Stimulated activated CD8-positive, alpha-beta memory T cell treated with anti-CD3 and anti-CD28 coated beads, Interleukin-4, amount 100 ng/mL, for 48 hours (primary cell): Measurements from ENCODE around the gene PAM16.

ENCODE experiments used
- DNase-seq: peaks from one replicate; pipeline ENCODE4 v3.0.0-alpha.2; 2020

The PAM16 gene

DNA sequence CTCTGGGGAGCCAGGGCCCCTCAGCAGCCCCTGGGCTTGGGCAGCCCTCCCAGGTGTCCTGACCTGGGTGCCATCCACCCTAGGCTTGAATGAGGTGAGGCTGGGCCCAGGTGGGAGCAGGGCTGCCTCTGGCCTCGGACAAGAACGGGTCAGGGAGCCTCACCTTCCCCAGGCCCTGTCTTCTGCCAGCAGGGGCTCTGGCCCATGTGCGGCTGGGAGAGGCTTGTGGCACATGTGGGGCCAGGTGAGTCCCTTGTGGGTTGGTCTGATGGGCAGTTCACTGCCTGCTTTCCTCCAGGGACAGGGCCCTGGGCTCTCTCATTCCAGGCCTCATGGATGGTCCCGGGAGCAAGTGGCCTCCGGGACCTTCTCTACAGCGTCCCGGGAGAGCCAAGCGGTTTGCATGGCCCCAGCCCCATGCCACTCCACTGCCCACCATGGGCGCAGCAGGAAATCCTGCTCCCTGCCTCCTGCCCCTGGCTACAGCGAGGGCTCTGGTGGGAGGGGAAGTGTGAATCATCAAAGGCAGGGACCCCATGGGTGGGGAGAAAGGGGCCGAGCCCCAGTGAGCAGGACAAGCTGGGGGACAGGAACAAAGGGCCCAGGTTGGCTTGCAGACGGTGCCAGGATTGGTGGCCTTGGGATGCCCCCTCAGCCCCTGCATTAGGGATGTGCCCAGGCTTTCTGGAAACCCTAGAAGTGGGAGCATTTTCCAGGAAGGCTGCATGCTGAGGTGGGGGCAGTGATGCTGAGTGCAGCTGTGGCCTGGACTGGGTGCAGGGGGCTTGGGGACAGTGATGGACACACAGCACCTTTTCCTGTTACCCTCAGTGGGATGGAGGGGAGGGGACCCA is 32.7 kb upstream of the PAM16 start:
- DNase-seq: no peak

DNA sequence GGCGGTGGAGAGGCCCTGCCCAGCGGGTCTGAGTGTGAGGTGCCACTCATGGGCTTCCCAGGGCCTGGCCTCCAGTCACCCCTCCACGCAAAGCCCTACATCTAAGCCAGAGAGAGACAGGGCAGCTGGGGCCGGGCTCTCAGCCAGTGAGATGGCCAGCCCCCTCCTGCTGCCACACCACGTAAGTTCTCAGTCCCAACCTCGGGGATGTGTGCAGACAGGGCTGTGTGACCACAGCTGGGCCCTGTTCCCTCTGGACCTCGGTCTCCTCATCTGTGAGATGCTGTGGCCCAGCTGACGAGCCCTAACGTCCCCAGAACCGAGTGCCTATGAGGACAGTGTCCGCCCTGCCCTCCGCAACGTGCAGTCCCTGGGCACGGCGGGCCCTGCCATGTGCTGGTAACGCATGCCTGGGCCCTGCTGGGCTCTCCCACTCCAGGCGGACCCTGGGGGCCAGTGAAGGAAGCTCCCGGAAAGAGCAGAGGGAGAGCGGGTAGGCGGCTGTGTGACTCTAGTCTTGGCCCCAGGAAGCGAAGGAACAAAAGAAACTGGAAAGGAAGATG is 31.8 kb upstream of the PAM16 start:
- no peak for DNase-seq

DNA sequence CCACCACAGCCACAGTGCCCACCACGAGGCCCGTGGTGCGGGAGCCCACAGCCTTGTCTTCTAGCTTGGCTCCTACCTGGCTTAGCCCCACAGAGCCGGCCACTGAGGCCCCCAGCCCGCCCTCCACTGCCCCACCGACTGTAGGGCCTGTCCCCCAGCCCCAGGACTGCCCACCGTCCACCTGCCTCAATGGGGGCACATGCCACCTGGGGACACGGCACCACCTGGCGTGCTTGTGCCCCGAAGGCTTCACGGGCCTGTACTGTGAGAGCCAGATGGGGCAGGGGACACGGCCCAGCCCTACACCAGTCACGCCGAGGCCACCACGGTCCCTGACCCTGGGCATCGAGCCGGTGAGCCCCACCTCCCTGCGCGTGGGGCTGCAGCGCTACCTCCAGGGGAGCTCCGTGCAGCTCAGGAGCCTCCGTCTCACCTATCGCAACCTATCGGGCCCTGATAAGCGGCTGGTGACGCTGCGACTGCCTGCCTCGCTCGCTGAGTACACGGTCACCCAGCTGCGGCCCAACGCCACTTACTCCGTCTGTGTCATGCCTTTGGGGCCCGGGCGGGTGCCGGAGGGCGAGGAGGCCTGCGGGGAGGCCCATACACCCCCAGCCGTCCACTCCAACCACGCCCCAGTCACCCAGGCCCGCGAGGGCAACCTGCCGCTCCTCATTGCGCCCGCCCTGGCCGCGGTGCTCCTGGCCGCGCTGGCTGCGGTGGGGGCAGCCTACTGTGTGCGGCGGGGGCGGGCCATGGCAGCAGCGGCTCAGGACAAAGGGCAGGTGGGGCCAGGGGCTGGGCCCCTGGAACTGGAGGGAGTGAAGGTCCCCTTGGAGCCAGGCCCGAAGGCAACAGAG is 31.0 kb upstream of the PAM16 start:
- DNase-seq: no peak

DNA sequence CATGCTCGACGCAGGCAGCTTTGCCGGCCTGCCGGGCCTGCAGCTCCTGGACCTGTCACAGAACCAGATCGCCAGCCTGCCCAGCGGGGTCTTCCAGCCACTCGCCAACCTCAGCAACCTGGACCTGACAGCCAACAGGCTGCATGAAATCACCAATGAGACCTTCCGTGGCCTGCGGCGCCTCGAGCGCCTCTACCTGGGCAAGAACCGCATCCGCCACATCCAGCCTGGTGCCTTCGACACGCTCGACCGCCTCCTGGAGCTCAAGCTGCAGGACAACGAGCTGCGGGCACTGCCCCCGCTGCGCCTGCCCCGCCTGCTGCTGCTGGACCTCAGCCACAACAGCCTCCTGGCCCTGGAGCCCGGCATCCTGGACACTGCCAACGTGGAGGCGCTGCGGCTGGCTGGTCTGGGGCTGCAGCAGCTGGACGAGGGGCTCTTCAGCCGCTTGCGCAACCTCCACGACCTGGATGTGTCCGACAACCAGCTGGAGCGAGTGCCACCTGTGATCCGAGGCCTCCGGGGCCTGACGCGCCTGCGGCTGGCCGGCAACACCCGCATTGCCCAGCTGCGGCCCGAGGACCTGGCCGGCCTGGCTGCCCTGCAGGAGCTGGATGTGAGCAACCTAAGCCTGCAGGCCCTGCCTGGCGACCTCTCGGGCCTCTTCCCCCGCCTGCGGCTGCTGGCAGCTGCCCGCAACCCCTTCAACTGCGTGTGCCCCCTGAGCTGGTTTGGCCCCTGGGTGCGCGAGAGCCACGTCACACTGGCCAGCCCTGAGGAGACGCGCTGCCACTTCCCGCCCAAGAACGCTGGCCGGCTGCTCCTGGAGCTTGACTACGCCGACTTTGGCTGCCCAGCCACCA is 30.2 kb upstream of the PAM16 start:
- no peak for DNase-seq

DNA sequence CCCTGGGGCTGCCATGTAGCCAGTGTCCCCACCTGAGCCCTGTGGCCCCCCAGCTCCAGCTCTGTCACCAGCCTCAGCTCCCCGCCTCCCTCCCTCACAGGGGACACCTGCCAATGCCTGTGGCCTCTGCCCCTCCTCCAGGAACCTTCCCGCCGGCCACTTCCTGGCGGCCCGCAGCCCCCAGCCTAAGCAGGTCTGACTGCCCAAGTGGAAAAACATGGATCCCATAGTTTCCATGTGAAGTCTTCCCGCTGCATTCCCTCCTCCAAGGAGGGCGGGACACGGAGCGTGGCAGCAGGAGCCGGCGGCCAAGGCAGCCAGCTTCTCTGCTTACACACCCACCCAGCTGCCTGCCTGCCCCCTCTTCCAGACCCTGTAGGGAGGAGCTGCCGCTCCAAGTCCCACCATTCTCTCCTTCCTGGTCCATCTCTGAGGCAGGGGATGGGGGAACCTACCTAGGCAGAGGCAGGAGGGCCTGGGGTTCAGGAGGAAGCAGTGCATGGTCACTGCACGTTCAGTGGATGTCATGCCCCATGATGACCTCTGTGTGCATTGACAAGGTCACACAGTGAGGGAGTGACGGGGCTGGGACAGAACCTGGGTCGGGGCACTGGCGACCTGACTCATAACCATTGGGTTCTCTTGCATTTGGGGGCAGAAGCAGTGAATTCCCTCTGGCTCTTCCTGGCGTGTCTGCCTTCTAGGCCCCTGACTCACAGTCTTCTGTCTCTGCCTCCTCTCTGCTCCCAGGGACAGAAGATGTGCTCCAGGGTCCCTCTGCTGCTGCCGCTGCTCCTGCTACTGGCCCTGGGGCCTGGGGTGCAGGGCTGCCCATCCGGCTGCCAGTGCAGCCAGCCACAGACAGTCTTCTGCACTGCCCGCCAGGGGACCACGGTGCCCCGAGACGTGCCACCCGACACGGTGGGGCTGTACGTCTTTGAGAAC is 29.3 kb upstream of the PAM16 start:
- no peak for DNase-seq

DNA sequence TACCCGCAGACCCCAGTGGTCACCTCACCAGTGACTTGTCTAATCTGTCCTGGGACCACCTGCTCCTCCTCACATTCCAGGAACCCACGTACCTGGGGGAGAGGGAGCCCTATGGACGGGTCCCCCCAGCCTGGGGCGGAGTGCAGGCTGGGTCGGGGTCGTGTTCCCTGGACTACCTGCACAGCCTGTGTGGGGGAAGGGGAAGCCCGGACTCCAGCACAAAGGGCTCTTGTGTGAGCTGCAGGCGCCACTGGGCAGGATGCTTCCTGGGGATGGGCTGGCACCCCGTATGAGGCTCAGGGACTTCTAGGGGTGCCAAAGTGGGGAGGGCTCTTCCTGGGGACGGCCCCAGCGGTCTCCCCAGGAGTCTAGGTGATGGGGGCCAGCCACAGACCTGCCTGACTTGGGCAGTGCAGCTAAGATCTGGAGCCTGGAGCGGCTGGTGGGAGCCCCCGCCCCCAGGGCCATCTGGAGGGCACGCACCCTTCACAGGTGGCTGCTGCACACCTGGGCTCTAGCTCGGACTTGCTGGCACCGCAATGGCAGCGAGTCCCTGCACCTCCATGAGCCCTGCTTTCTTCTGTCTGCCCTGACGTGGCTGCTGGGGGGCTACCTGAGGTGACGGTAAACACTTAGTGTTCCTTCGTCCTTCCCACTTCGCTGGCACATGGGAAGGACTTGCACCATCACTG is 28.0 kb upstream of the PAM16 start:
- DNase-seq: no peak

DNA sequence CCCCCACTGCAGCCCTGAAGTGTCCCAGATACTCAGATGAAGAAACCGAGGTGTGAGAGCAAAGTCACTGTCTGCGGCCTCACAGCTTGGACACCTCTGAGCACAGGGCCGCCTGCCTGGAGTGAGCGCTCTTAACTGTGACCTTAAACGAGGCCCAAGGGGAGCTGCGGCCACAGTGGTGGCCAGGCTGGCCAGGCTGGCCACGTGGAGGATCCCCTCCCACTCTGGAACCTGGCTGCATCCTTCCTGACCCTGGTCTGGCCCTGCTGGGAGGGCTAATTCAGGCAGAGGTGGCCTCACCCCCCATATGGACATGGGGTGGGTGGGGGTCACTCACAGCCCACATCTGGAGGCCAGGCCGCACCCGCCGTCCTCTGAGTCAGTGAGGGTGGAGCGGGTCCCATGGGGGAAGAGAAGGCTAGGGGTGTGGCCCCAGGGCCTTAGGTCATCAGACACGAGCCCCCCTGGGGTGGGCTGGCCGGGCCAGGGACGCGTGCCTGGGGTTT is 27.1 kb upstream of the PAM16 start:
- no peak for DNase-seq

DNA sequence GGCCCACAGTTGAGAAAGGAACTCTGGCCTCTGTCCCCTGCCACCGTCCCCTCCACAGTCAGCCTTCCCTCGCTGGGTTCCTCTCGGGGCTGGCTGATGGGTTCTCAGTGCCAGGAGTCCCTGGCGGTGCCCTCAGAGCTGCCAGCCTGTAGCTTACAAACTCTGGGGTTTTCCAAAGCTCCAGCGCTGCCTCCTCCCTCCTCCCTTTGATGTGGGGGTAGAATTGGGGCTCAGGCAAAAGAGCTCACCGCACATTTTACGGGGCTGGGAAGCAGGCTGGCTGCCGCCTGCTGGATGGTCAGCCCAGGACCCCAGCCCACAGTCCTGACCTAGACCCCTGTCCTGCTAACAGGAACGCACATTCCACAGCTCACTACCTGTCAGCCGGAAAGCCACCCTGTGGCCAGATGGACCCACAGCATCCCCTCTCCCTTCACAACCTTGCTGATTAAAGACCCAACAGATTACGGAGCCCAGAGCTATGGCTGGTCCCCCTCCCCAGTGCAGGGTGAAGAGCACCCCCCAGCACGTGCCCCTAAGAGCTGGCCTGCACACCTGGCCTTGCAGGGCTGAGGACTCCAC is 26.5 kb upstream of the PAM16 start:
- no peak for DNase-seq

DNA sequence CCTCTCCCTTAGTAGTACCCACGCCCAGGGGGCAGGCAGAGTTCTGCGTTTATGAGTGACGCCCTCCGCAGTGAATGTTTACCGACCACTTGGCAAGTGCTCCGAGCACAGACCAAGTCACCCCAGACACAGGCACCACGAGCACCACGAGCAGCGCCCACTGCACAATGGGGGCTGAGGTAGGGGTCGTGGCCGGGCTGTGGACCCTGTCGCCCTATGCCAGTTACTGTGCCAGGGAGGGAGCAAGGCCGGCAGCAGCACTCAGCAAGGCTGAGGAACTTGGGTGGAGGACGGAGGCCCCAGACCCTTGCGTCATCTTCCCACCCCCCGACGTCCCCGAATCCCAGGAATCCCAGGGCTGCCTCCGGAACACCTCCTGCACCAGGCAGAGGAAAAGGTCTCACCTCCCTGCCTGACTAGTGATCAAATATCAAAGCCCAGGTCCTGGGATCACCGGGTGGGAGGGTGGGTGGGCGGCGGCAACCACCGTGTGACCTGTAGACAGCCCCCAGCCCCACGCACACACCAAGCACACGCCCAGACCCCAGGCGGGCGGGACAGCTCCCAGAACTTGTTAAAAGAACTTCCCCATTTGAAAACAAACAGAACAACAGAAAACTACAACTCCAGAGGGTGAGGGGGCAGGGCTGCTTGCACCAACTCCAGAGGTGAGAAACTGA is 25.9 kb upstream of the PAM16 start:
- no peak for DNase-seq

DNA sequence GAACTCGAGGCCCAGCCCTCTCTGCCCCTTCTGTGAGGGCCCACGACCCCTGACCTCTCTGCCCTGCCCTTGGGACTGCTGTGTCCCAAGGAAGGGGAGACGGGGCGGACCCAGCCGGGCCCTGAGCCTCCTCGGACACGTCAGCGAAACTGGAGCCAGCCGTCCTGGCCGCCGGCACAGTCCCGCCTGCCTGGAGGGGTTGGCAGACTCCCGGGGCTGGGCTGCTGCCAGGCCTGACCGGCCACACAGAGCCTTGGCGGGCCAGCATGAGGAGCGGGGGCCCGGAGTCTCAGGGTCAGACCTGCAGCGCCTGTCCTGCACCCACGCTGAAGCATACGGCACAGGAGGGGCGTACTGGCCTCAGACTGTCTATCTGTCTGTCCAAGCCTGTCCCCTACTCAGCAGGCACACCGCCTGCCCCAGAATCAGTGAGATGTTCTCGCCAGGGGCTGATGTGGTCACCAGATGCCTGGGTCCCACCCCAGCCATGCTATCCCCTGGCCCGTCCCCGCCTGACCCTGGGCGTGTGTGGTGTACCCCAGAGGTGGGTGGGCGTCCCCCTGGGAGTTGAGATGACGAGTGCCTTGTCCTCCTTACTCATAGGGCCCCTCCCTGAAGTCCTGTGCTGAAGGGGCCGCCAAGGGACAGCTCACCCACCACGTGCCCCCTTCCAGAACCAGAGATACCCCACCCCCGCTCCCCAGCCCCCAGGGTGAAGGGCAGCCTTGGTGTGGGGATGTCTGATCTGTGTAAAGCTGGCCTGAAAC is 25.2 kb upstream of the PAM16 start:
- DNase-seq: no peak

DNA sequence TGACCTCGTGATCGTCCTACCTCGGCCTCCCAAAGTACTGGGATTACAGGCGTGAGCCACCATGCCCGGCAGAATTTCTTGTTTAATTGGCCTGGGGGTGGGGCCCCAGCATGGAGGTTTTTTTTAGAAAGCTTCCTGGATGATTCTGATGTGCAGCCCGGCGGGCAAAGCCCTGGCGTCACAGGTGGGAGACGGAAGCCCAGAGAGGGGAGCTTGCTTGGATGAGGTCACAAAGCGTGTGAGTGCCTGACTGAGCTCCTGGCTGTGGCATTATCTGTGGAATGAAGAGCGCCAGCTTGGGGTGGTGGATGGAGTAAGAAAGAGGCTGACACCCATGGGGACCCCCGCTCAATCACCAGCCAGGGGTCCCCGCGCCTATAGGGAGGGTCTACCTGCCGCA is 24.6 kb upstream of the PAM16 start:
- DNase-seq: no peak

DNA sequence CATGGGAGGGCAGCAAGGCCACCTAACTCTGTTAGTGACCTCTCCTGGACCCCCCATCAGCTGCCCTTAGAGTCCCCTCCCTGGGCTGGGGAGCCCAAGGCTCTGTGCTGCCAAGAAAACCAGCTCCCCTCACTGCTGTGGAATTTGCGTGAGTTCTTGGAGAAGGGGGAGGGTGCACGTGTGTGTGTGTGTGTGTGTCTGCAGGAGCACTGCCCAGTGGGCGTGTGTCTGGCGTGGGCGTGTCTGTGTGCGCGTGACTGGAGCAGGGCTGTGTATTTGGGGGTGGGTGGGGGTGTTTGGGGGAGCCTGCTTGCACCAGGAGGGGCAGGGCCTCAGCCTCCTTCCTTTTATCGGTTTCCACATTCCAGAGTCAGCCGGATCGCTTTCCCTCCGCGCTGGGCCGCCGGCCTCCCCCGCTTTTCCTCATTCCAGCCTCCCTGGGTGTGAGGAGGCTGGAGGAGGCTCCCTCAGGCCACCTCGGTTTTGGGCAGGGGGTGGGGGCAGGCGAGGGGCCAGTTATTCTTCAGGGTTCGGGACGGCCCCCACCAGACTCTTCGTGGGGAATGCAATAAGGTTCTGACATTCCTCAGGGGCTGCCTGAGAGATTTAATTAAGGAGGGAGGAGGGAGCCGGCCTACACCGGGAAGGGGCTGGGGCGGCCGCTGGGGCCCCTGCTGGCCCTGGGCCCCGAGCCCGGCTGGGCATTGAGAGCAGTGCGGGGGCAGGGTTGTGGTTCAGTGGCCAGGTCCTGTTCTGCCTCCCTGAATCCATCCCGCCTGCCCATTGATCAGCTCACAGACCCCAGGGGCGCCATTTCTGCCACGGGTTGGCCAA is 23.0 kb upstream of the PAM16 start:
- no peak for DNase-seq

DNA sequence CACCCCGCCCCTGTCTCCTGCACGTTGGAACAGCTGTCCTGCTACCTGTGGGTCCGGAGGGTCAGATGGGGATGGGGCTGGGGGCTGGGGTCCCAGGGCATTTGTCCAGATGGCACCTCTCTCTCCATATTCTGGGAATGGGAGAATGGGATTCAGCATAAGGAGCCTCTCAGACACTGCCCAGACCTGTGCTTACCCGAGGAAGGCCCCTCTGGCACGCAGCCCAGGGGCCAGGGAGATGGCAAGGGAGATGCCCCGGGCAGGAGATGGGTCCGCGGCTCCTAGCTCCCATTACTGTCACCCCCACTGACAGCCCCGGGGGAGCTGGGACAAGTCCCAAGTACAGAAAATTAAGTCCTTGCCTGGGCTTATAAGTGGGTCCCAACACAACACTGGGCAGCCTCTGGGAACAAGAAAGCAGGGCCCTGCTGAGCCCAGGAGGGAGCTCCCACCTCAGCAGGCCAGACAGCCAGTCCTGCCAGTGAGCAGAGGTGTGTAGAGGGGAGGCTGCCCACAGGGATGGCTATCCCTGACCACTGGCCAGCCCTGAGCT is 22.3 kb upstream of the PAM16 start:
- DNase-seq: no peak

DNA sequence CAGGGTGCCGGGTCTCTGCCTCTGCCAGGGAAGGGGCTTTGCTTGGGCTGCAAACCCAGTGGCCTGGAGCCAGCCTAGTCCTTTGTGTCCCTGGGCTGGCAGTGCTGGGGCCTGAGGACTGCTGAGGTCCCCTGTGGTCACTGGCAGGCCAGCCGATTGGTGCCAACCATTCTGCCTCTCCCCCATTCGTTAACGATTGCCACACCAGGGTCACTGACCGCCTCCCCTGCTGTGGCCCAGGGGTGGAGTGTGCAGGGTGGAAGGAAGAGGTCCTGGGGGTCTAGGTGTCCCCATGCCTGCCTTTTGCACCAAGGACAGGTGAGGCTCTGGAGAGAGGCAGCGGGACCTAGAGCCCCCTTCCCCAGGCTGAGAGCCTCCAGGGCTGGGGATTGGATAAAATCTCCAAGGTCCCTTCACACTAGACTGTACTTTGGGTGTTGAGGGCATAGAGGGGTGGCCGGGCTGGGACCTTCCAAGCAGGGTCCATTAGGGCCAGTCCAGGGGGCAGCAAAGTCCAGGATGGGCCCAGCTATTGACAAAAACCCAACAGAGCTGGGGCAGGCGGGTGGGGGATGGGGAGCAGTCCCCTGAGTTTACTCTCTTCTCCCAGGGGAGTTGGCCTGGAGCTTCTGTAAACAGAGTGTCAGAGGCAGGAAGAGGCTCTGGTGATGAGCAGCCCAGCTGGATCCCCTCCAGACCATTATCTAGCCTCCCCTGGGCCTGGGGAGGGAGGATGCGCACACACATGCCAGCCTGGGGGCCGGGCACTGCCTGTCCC is 21.6 kb upstream of the PAM16 start:
- DNase-seq: no peak

DNA sequence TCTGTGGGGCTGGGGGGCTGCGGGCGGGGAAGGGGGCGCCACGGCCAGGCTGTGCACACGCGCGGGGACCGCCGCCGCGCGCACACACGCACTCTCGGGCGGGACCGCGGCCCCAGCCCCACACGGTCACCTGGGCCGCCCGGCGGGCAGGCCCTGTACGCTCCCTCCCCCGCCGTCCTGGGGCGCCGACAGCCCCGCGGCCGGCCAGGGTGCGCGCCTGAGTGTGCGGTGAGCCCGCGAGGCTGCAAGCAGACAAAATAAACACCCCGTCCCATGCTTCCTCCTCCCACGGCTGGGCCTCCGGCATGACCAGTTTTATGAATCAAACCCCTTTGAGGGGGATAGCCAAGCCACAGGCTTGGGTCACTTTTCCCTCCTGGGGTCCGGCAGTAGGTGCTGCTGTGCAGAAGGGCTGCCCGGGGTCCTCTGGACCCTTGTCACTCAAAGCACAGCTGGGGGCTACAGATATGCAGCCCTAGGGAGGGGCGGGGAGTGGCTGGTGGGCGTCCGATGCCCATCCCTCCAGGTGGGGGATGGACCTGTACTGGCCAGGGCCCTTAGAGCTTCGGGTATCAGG is 21.0 kb upstream of the PAM16 start:
- peak; percentile 40 for DNase-seq

DNA sequence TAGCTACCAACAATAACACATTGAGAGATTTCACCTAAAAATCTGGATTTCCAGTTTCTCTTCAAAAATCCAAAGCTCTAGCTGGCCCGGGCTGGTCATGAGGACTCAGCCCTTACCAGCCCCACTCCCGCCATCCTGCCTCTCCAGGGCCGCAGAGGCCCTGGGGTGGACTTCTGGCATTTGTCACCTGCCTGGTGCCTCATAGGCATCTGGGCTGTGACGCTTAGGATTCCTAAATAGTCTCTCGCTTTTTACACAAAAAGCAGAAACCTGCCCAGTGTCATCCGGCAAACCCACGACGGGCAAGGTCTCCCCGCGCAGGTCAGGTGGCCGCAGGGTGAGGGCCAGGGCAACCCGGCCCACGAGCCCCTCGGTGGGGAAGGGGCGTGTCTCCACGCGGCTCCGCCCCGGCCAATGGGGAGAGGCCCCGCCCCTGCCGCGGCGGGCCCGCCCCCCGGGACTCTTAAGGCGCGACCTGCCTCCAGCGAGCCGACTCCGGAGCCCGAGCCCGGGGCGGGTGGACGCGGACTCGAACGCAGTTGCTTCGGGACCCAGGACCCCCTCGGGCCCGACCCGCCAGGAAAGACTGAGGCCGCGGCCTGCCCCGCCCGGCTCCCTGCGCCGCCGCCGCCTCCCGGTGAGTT is 20.4 kb upstream of the PAM16 start, which contains the start of gene VASN:
Gene VASN, plus strand, starts transcription at position 492 of the 644 bp plus-strand sequence. CDS start 9,030 bp downstream, outside the sequence.
- DNase-seq: peak; percentile 82
